Measurements from ENCODE around the gene SLC25A47.
"Not testable (repeated sequence)": the region's sequence is repeated elsewhere in the genome, so short reads cannot be mapped to it uniquely, and the experiment has no call there.

SLC25A47 gene

GRCh38 chr14:100325231-100325632 lies 2.1 kb downstream of the SLC25A47 start:
- no peak for DNase-seq (ENCODE audit: low read depth in 2 of 2)

- DNase-seq (ENCODE audit: low read depth in 2 of 2): no peak
Measured at GRCh38 chr14:100325958-100326357, 2.8 kb downstream of the SLC25A47 start.

- DNase-seq (ENCODE audit: low read depth in 2 of 2): no peak
Measured at GRCh38 chr14:100327128-100327527, 4.0 kb downstream of the SLC25A47 start.

GRCh38 chr14:100328495-100329163 lies 5.5 kb downstream of the SLC25A47 start:
- DNase-seq (ENCODE audit: low read depth in 2 of 2): no peak

- DNase-seq (ENCODE audit: low read depth in 2 of 2): no peak
Measured at GRCh38 chr14:100329233-100330006, 6.3 kb downstream of the SLC25A47 start.

- no peak for DNase-seq (ENCODE audit: low read depth in 2 of 2)
Measured at GRCh38 chr14:100330007-100330344, 6.8 kb downstream of the SLC25A47 start.

- DNase-seq (ENCODE audit: low read depth in 2 of 2): no peak
Measured at GRCh38 chr14:100330388-100330931, 7.3 kb downstream of the SLC25A47 start.

GRCh38 chr14:100332071-100332639 lies 9.0 kb downstream of the SLC25A47 start:
- no peak for DNase-seq (ENCODE audit: low read depth in 2 of 2)

GRCh38 chr14:100332797-100333196 lies 9.7 kb downstream of the SLC25A47 start:
- no peak for DNase-seq (ENCODE audit: low read depth in 2 of 2)

- no peak for DNase-seq (ENCODE audit: low read depth in 2 of 2)
Measured at GRCh38 chr14:100333311-100333710, 10.2 kb downstream of the SLC25A47 start.

GRCh38 chr14:100333827-100334226 lies 10.7 kb downstream of the SLC25A47 start:
- no peak for DNase-seq (ENCODE audit: low read depth in 2 of 2)

GRCh38 chr14:100334904-100335303 lies 11.8 kb downstream of the SLC25A47 start:
- DNase-seq (ENCODE audit: low read depth in 2 of 2): no peak

GRCh38 chr14:100336618-100337530 lies 13.7 kb downstream of the SLC25A47 start:
- DNase-seq (ENCODE audit: low read depth in 2 of 2): no peak

- DNase-seq (ENCODE audit: low read depth in 2 of 2): no peak
Measured at GRCh38 chr14:100339766-100340422, 16.8 kb downstream of the SLC25A47 start.

- no peak for DNase-seq (ENCODE audit: low read depth in 2 of 2)
Measured at GRCh38 chr14:100340423-100340813, 17.3 kb downstream of the SLC25A47 start.

GRCh38 chr14:100341301-100342031 lies 18.3 kb downstream of the SLC25A47 start:
- DNase-seq (ENCODE audit: low read depth in 2 of 2): no peak

- no peak for DNase-seq (ENCODE audit: low read depth in 2 of 2)
Measured at GRCh38 chr14:100342195-100342594, 19.1 kb downstream of the SLC25A47 start.

- not testable (repeated sequence) for DNase-seq (ENCODE audit: low read depth in 2 of 2)
Measured at GRCh38 chr14:100342826-100343225, 19.7 kb downstream of the SLC25A47 start.

- not testable (repeated sequence) for DNase-seq (ENCODE audit: low read depth in 2 of 2)
Measured at GRCh38 chr14:100344657-100345056, 21.5 kb downstream of the SLC25A47 start.

- no peak for DNase-seq (ENCODE audit: low read depth in 2 of 2)
Measured at GRCh38 chr14:100345711-100346110, 22.6 kb downstream of the SLC25A47 start.
